Stimulated activated CD4-positive, alpha-beta T cell treated with anti-CD3 and anti-CD28 coated beads, Interleukin-12 subunit alpha, Interleukin-12 subunit beta, amount 100 ng/mL, for 4 hours (primary cell): ENCODE measurements around the gene LYRM2.

Source experiments
- DNase-seq: peaks from one replicate; pipeline ENCODE4 v3.0.0-alpha.2; 2020

The LYRM2 gene

GRCh38 chr6:89638320-89639195 is at the start of gene LYRM2:
TSS of gene LYRM2 (minus strand) at chr6:89638747. CDS start at chr6:89638716, 31 bp downstream.
- DNase-seq = peak; percentile 88

- no peak for DNase-seq
These were observed 49.8 kb upstream of the LYRM2 start for GRCh38 chr6:89688328-89688727.

- DNase-seq = no peak
These were observed 46.8 kb upstream of the LYRM2 start for GRCh38 chr6:89685311-89685710.

GRCh38 chr6:89682991-89683390 is 44.4 kb upstream of the LYRM2 start:
- no peak for DNase-seq

GRCh38 chr6:89681983-89682564 is 43.5 kb upstream of the LYRM2 start:
- no peak for DNase-seq

- DNase-seq = no peak
These were observed 42.0 kb upstream of the LYRM2 start for GRCh38 chr6:89680551-89680950.

- DNase-seq = no peak
These were observed 41.6 kb upstream of the LYRM2 start for GRCh38 chr6:89680150-89680549.

GRCh38 chr6:89679215-89680120 is 40.9 kb upstream of the LYRM2 start:
- no peak for DNase-seq

- DNase-seq = no peak
These were observed 40.0 kb upstream of the LYRM2 start for GRCh38 chr6:89678531-89678930.

- DNase-seq = no peak
These were observed 37.6 kb upstream of the LYRM2 start for GRCh38 chr6:89675949-89676748.

GRCh38 chr6:89670935-89671565 is 32.5 kb upstream of the LYRM2 start:
- no peak for DNase-seq

- DNase-seq = no peak
These were observed 30.5 kb upstream of the LYRM2 start for GRCh38 chr6:89669002-89669401.

- DNase-seq = no peak
These were observed 29.5 kb upstream of the LYRM2 start for GRCh38 chr6:89667872-89668556.

GRCh38 chr6:89662659-89663223 is 24.2 kb upstream of the LYRM2 start:
- DNase-seq = no peak

- DNase-seq = no peak
These were observed 23.0 kb upstream of the LYRM2 start for GRCh38 chr6:89661559-89661958.

- DNase-seq = no peak
These were observed 22.4 kb upstream of the LYRM2 start for GRCh38 chr6:89660981-89661380.

- DNase-seq = no peak
These were observed 19.1 kb upstream of the LYRM2 start for GRCh38 chr6:89657445-89658158.

GRCh38 chr6:89655122-89655521 is 16.6 kb upstream of the LYRM2 start:
- no peak for DNase-seq

- no peak for DNase-seq
These were observed 12.0 kb upstream of the LYRM2 start for GRCh38 chr6:89650579-89650978.

- no peak for DNase-seq
These were observed 11.1 kb upstream of the LYRM2 start for GRCh38 chr6:89649682-89650081.
